ENCODE data around the gene TCP1. TPM values are rescaled to one million over a fixed set of nuclear protein-coding genes. Genes with fewer than 3 reads are reported as not detected.

The TCP1 gene
- total RNA-seq, 1 donor from 2014 or later, result 248 TPM

Small RNA genes within 50 kb of the gene (small RNA-seq; reads per million reads assigned to genes)
- gene SNORA20 (ENCODE audit: low replicate concordance) (89.3 reads per million, percentile 97 among the genes with 10 or more reads in this experiment), gene SNORA29 (ENCODE audit: low replicate concordance) (not detected)

Other genes starting within 250 kb of the TCP1 start
- 35.4 TPM for gene SOD2, start 96.4 kb downstream of the TCP1 start, total RNA-seq
- gene WTAP, start 62.1 kb downstream of the TCP1 start, total RNA-seq, result 82.1 TPM
- 61.5 TPM for gene ACAT2, start 27.6 kb downstream of the TCP1 start, total RNA-seq
- 36.6 TPM for gene MRPL18, start 865 bp upstream of the TCP1 start, total RNA-seq
- gene PNLDC1, start 10.7 kb upstream of the TCP1 start, total RNA-seq, result not detected
- 0.25 TPM for gene MAS1, start 101.4 kb upstream of the TCP1 start, total RNA-seq
- gene IGF2R, start 179.5 kb upstream of the TCP1 start, total RNA-seq, result 27.0 TPM